ENCODE measurements around the gene CCDC97. TPM values are rescaled to one million over a fixed set of nuclear protein-coding genes. Genes with fewer than 3 reads are reported as not detected.

Gene CCDC97
- total RNA-seq, 1 donor from 2014 or later: 16.9 TPM

GRCh38 chr19:41325947-41326706, 16.2 kb downstream of the CCDC97 start:
- Histone ChIP-seq H3K4me3 (peak overlapping the region; percentile 16 to 40), H3K36me3 (peaks cover 0 to 19% of the 10 kb centered on the region in 2 donors), H3K4me1 (peaks cover 80% of the 10 kb centered on the region), H3K27ac (peak overlapping the region; percentile 95), H3K27me3 (no peaks in the 10 kb centered on the region), H3K9me3 (no peaks in the 10 kb centered on the region)
- intact Hi-C loops (cut with DNase I): no loop called here
- no peak for DNase-seq (ENCODE audit: extremely low spot score in 2 of 2)
- TF ChIP-seq, protein P1, sequence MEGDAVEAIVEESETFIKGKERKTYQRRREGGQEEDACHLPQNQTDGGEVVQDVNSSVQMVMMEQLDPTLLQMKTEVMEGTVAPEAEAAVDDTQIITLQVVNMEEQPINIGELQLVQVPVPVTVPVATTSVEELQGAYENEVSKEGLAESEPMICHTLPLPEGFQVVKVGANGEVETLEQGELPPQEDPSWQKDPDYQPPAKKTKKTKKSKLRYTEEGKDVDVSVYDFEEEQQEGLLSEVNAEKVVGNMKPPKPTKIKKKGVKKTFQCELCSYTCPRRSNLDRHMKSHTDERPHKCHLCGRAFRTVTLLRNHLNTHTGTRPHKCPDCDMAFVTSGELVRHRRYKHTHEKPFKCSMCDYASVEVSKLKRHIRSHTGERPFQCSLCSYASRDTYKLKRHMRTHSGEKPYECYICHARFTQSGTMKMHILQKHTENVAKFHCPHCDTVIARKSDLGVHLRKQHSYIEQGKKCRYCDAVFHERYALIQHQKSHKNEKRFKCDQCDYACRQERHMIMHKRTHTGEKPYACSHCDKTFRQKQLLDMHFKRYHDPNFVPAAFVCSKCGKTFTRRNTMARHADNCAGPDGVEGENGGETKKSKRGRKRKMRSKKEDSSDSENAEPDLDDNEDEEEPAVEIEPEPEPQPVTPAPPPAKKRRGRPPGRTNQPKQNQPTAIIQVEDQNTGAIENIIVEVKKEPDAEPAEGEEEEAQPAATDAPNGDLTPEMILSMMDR (IDR thresholded peaks at IDR 0.05): no peak

- Histone ChIP-seq H3K27me3 (no peaks in the 10 kb centered on the region), H3K9me3 (no peaks in the 10 kb centered on the region), H3K27ac (peak overlapping the region; percentile 95), H3K4me1 (peaks cover 70% of the 10 kb centered on the region), H3K36me3 (peaks cover 0 to 27% of the 10 kb centered on the region in 2 donors), H3K4me3 (peak overlapping the region; percentile 28 to 31)
- intact Hi-C loops (cut with DNase I): no loop called here
- no peak for DNase-seq (ENCODE audit: extremely low spot score in 2 of 2)
- TF ChIP-seq POLR2A (IDR thresholded peaks at IDR 0.05) (no peak), POLR2AphosphoS5 (IDR thresholded peaks at IDR 0.05; ENCODE audit: insufficient read depth in 1 of 2, low read depth in 1 of 2) (no peak)
- TF ChIP-seq, protein P1 (IDR thresholded peaks at IDR 0.05): no peak
Observed at GRCh38 chr19:41327076-41327575, 17.2 kb downstream of the CCDC97 start.

DNA sequence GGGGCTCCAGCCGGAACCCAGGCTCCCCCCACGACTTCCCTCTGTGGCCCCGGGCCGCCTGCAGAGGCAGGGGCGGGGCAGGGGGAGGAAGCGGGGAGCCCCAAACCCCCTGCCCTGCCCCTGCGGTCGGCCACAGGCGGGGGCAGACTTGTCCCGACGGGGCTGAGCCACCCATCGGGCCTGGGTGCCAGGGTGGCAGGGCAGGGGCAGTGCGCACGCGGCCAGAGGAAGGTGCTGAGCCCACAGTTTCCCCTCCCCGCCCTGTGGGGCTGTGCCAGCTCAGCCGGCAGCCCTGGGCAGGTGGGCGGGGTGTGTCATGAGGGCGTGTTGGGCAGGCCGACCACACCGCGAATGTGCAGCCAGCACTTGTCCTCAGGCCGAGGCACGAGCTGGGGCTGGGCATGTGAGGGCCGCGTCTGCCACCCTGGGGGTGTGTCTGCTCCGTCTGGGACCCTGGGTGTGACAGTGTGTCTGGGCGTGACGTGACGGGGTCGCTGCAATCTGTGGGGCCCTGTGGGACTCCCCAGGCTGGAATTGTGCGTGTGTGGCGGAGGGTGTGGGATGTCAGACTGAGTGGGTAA, 17.7 kb downstream of the CCDC97 start:
- no peak for DNase-seq (ENCODE audit: extremely low spot score in 2 of 2)
- H3K4me3 ChIP-seq: peak overlapping the region; percentile 28 to 31
- intact Hi-C loops (cut with DNase I): no loop called here
- TF ChIP-seq POLR2AphosphoS5 (IDR thresholded peaks at IDR 0.05; ENCODE audit: insufficient read depth in 1 of 2, low read depth in 1 of 2) (peak in 1 of 2 donors; percentile 74), POLR2A (IDR thresholded peaks at IDR 0.05) (no peak)
- peaks cover 0 to 32% of the 10 kb centered on the region in 2 donors for H3K36me3 ChIP-seq
- peak overlapping the region; percentile 95 for H3K27ac ChIP-seq
- peaks cover 64% of the 10 kb centered on the region for H3K4me1 ChIP-seq
- H3K9me3 ChIP-seq: no peaks in the 10 kb centered on the region
- H3K27me3 ChIP-seq: no peaks in the 10 kb centered on the region

- TF ChIP-seq POLR2AphosphoS5 (IDR thresholded peaks at IDR 0.05; ENCODE audit: insufficient read depth in 1 of 2, low read depth in 1 of 2) (no peak), POLR2A (IDR thresholded peaks at IDR 0.05) (no peak)
- TF ChIP-seq, protein P1 (IDR thresholded peaks at IDR 0.05): no peak
- intact Hi-C loops (cut with DNase I): no loop called here
- Histone ChIP-seq H3K4me3 (peak overlapping the region; percentile 28 to 31), H3K4me1 (peaks cover 58% of the 10 kb centered on the region), H3K36me3 (peaks cover 0 to 32% of the 10 kb centered on the region in 2 donors), H3K27me3 (no peaks in the 10 kb centered on the region), H3K27ac (peak overlapping the region; percentile 95), H3K9me3 (no peaks in the 10 kb centered on the region)
- no peak for DNase-seq (ENCODE audit: extremely low spot score in 2 of 2)
Observed at GRCh38 chr19:41328157-41328841, 18.3 kb downstream of the CCDC97 start.

DNA sequence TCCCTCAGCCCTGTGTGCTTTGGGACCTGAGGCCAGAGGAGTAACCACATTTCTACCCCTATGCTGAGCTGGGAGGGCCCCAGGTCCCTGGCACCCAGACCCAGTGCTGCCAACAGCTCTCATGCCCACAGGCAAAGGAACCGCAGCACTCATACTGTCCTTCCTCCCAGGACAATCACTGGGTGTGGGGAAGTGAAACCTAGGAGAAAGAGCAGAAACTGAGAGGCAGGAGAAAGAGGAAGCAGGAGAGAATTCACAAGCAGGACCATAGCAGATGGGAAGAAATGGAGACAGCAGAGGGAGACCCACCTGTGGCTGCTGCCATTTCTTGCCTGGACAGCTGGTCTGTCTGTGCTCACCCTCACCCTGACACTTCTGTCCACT, 18.9 kb downstream of the CCDC97 start:
- H3K4me1 ChIP-seq: peaks cover 53% of the 10 kb centered on the region
- no peak for DNase-seq (ENCODE audit: extremely low spot score in 2 of 2)
- peak in 1 of 2 donors; percentile 12 for TF ChIP-seq POLR2AphosphoS5 (IDR thresholded peaks at IDR 0.05; ENCODE audit: insufficient read depth in 1 of 2, low read depth in 1 of 2)
- no peak for TF ChIP-seq POLR2A (IDR thresholded peaks at IDR 0.05)
- TF ChIP-seq, protein P1 (IDR thresholded peaks at IDR 0.05): no peak
- H3K27me3 ChIP-seq: no peaks in the 10 kb centered on the region
- peaks cover 0 to 32% of the 10 kb centered on the region in 2 donors for H3K36me3 ChIP-seq
- intact Hi-C loops (cut with DNase I): no loop called here
- no peak overlapping the region for H3K4me3 ChIP-seq
- peak overlapping the region; percentile 95 for H3K27ac ChIP-seq
- H3K9me3 ChIP-seq: no peaks in the 10 kb centered on the region
